Measurements from ENCODE around the gene EIF4H.

- TF ChIP-seq, protein P1, sequence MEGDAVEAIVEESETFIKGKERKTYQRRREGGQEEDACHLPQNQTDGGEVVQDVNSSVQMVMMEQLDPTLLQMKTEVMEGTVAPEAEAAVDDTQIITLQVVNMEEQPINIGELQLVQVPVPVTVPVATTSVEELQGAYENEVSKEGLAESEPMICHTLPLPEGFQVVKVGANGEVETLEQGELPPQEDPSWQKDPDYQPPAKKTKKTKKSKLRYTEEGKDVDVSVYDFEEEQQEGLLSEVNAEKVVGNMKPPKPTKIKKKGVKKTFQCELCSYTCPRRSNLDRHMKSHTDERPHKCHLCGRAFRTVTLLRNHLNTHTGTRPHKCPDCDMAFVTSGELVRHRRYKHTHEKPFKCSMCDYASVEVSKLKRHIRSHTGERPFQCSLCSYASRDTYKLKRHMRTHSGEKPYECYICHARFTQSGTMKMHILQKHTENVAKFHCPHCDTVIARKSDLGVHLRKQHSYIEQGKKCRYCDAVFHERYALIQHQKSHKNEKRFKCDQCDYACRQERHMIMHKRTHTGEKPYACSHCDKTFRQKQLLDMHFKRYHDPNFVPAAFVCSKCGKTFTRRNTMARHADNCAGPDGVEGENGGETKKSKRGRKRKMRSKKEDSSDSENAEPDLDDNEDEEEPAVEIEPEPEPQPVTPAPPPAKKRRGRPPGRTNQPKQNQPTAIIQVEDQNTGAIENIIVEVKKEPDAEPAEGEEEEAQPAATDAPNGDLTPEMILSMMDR (IDR thresholded peaks at IDR 0.05 in 2 of 3, conservative IDR thresholded peaks at IDR 0.05 in 1 of 3; ENCODE audit: insufficient read depth in 2 of 3, low read depth in 1 of 3, low read length in 3 of 3): no peak
- TF ChIP-seq POLR2AphosphoS5 (IDR thresholded peaks at IDR 0.05; ENCODE audit: control insufficient read depth, insufficient read depth, low read depth, low read length): no peak
Measured at GRCh38 chr7:74185636-74186035, 11.5 kb downstream of the EIF4H start.

Data from K562 (cell line).